ENCODE data around the gene RPS8. TPM values are rescaled to one million over a fixed set of nuclear protein-coding genes. Genes with fewer than 3 reads are reported as not detected.

RPS8 gene
- total RNA-seq, 1 donor from 2014 or later: 1,756 TPM

DNA sequence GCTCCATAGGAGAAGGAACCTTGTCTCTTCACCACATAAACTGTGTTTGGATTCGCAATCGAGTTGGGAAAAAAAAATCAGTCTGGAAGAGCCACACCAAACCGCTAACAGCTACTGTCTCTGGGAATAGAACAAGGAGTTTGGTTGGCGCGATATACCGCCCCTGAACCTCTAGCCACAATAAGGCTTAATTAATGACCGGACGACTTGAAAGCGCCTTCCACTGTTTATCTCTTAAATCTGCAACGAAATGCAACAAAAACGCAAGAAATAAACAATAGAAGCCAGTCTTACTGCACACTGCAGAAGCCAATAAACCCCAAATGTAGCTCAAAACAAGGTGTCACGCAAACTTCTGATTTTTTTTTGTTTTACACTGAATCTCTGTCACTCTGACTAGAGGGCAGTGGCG, 43.9 kb downstream of the RPS8 start:
- peak overlapping the region; percentile 94 for H3K27ac Mint-ChIP-seq (ENCODE audit: unreplicated experiment)
- TF ChIP-seq, protein P1, sequence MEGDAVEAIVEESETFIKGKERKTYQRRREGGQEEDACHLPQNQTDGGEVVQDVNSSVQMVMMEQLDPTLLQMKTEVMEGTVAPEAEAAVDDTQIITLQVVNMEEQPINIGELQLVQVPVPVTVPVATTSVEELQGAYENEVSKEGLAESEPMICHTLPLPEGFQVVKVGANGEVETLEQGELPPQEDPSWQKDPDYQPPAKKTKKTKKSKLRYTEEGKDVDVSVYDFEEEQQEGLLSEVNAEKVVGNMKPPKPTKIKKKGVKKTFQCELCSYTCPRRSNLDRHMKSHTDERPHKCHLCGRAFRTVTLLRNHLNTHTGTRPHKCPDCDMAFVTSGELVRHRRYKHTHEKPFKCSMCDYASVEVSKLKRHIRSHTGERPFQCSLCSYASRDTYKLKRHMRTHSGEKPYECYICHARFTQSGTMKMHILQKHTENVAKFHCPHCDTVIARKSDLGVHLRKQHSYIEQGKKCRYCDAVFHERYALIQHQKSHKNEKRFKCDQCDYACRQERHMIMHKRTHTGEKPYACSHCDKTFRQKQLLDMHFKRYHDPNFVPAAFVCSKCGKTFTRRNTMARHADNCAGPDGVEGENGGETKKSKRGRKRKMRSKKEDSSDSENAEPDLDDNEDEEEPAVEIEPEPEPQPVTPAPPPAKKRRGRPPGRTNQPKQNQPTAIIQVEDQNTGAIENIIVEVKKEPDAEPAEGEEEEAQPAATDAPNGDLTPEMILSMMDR (IDR thresholded peaks at IDR 0.05): no peak
- H3K9me3 Mint-ChIP-seq (ENCODE audit: unreplicated experiment): no peaks in the 10 kb centered on the region
- no peak for DNase-seq (ENCODE audit: extremely low spot score, unreplicated experiment)
- peak overlapping the region; percentile 62 for H3K4me3 Mint-ChIP-seq (ENCODE audit: unreplicated experiment)
- no peaks in the 10 kb centered on the region for H3K27me3 Mint-ChIP-seq (ENCODE audit: unreplicated experiment)
- peaks cover 36% of the 10 kb centered on the region for H3K4me1 Mint-ChIP-seq (ENCODE audit: unreplicated experiment)
- peaks cover 14% of the 10 kb centered on the region for H3K36me3 Mint-ChIP-seq (ENCODE audit: unreplicated experiment)

- H3K9me3 Mint-ChIP-seq (ENCODE audit: unreplicated experiment): no peaks in the 10 kb centered on the region
- no peak for DNase-seq (ENCODE audit: extremely low spot score, unreplicated experiment)
- H3K27ac Mint-ChIP-seq (ENCODE audit: unreplicated experiment): peak overlapping the region; percentile 94
- TF ChIP-seq, protein P1 (IDR thresholded peaks at IDR 0.05): no peak
- peaks cover 36% of the 10 kb centered on the region for H3K4me1 Mint-ChIP-seq (ENCODE audit: unreplicated experiment)
- peaks cover 13% of the 10 kb centered on the region for H3K36me3 Mint-ChIP-seq (ENCODE audit: unreplicated experiment)
- H3K4me3 Mint-ChIP-seq (ENCODE audit: unreplicated experiment): peak overlapping the region; percentile 62
- H3K27me3 Mint-ChIP-seq (ENCODE audit: unreplicated experiment): no peaks in the 10 kb centered on the region
Observed at GRCh38 chr1:44819608-44820327, 44.4 kb downstream of the RPS8 start.

DNA sequence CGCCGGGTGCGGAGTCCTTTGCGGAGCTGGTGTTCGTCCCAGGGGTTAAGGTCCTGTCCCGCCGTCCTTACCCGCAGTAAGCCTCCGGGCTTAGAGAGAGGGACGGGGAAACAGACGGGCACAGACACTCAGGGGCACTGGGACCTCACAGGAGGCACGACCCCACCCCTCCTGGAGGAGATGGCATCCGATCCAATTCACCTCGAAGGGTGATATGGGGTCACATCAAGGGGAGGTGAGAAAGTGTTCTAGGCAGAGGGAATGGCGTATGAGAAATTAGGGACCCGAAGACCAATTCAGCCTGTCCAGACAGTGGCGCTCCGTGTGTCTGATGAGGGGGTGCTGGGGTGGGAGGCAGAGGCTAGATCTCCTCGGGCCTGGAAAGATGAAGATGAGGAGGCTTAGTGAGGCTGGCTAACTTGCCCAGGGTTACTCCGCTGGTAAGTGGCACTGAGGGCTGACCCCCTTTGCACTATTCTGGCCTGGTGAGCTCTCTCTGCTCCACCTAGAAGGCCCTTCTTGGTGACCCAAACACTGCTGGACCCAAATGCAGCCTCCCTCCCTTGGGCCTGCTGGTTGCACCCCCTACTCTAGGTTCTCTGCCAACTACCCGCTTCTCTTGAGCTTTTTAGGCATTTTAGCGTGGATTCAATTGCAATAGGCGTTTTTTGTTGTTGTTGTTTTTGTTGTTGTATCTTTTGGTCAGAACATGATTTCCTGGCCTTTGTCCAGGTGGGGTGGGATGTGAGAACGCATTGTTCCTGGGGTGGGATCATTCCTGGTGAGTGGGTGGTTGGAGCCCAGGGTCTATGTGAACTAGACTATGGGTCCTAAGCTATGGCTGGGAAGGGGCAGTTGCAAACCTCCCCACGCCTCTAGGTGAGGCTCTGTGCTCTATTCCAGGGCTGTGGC, 45.2 kb downstream of the RPS8 start:
- Mint-ChIP-seq H3K4me3 (ENCODE audit: unreplicated experiment) (peak overlapping the region; percentile 62), H3K4me1 (ENCODE audit: unreplicated experiment) (peaks cover 30% of the 10 kb centered on the region), H3K27me3 (ENCODE audit: unreplicated experiment) (no peaks in the 10 kb centered on the region), H3K9me3 (ENCODE audit: unreplicated experiment) (no peaks in the 10 kb centered on the region), H3K36me3 (ENCODE audit: unreplicated experiment) (peaks cover 5% of the 10 kb centered on the region), H3K27ac (ENCODE audit: unreplicated experiment) (peak overlapping the region; percentile 94)
- no peak for DNase-seq (ENCODE audit: extremely low spot score, unreplicated experiment)
- TF ChIP-seq, protein P1 (IDR thresholded peaks at IDR 0.05): no peak

GRCh38 chr1:44821240-44821715, 45.9 kb downstream of the RPS8 start:
- TF ChIP-seq, protein P1 (IDR thresholded peaks at IDR 0.05): no peak
- Mint-ChIP-seq H3K4me3 (ENCODE audit: unreplicated experiment) (no peak overlapping the region), H3K27me3 (ENCODE audit: unreplicated experiment) (no peaks in the 10 kb centered on the region), H3K27ac (ENCODE audit: unreplicated experiment) (peak overlapping the region; percentile 94), H3K36me3 (ENCODE audit: unreplicated experiment) (peaks cover 2% of the 10 kb centered on the region), H3K9me3 (ENCODE audit: unreplicated experiment) (no peaks in the 10 kb centered on the region), H3K4me1 (ENCODE audit: unreplicated experiment) (peaks cover 30% of the 10 kb centered on the region)
- no peak for DNase-seq (ENCODE audit: extremely low spot score, unreplicated experiment)
